PC-9 (cell line): ENCODE measurements around the gene BANF2. TPM values are rescaled to one million over a fixed set of nuclear protein-coding genes. Genes with fewer than 3 reads are reported as not detected.
A peak's percentile ranks its signal among the peaks of the same experiment; 100 is the strongest.

ENCODE experiments used
- BruUV-seq: library from RNA; stranded (reverse); fragments of 400-500 nt; replicated peaks from 2 replicates; lab custom pipeline; 2021; lab: Mats Ljungman, UMichigan
- CTCF ChIA-PET: fragments of 300-600 bp; sonication (Branson Sonifier 250); formaldehyde crosslinking; loops from one replicate; lab custom pipeline; 2022; ENCODE audit warnings: antibody characterized with exemption; lab: Charles Lee
- POLR2A ChIA-PET: fragments of 300-600 bp; sonication (Branson Sonifier 250); formaldehyde crosslinking; loops from one replicate; lab custom pipeline; 2022; ENCODE audit warnings: antibody characterized with exemption; ENCODE audit not compliant: unreplicated experiment; lab: Charles Lee
- DNase-seq, 2 experiments: peaks; one replicate each; pipeline versions ENCODE4 v3.0.0 to v3.0.0-alpha.2; 2015 to 2022; ENCODE audit warnings: mixed read lengths in 1 of 2
- H2AFZ ChIP-seq: fragments of 200-600 bp; sonication (generic); 2 replicates; pipeline ENCODE4 v1.8.1; 2017; ENCODE audit warnings: antibody characterized with exemption
- H3F3A ChIP-seq: fragments of 200-600 bp; sonication (generic); 2 replicates; pipeline ENCODE4 v1.8.1; 2017; ENCODE audit warnings: antibody characterized with exemption, mild to moderate bottlenecking, low read depth; ENCODE audit not compliant: insufficient read depth
- H3K27ac ChIP-seq: fragments of 200-600 bp; sonication (generic); 2 replicates; pipeline ENCODE4 v1.6.1; 2016; ENCODE audit warnings: mixed run types
- H3K27me3 ChIP-seq: fragments of 200-600 bp; sonication (generic); 2 replicates; pipeline ENCODE4 v1.6.1; 2016; ENCODE audit warnings: low read depth, mixed run types; ENCODE audit not compliant: insufficient read depth
- H3K36me3 ChIP-seq: fragments of 200-600 bp; sonication (generic); 2 replicates; pipeline ENCODE4 v1.6.1; 2016; ENCODE audit warnings: low read depth, mixed run types
- H3K4me1 ChIP-seq: fragments of 200-600 bp; sonication (generic); replicated peaks from 2 replicates; pipeline ENCODE4 v1.6.1; 2016; ENCODE audit warnings: mixed run types; ENCODE audit not compliant: insufficient read depth
- H3K4me2 ChIP-seq: fragments of 200-600 bp; sonication (generic); 2 replicates; pipeline ENCODE4 v1.6.1; 2017; ENCODE audit warnings: mixed run types
- H3K4me3 ChIP-seq: fragments of 200-600 bp; sonication (generic); 2 replicates; pipeline ENCODE4 v1.6.1; 2016; ENCODE audit warnings: mixed run types
- H3K79me2 ChIP-seq: fragments of 200-600 bp; sonication (generic); 2 replicates; pipeline ENCODE4 v1.6.1; 2017; ENCODE audit warnings: low read depth, mixed run types
- H3K9me2 ChIP-seq: fragments of 200-600 bp; sonication (generic); 2 replicates; pipeline ENCODE4 v1.8.1; 2017; ENCODE audit warnings: mild to moderate bottlenecking; ENCODE audit not compliant: insufficient read depth
- H3K9me3 ChIP-seq: fragments of 200-600 bp; sonication (generic); 2 replicates; pipeline ENCODE4 v1.8.1; 2016; ENCODE audit warnings: low read depth; ENCODE audit not compliant: insufficient read depth
- H4K20me1 ChIP-seq: fragments of 200-600 bp; sonication (generic); 2 replicates; pipeline ENCODE4 v1.8.1; 2017; ENCODE audit not compliant: insufficient read depth
- CTCF ChIP-seq: fragments of 200-600 bp; sonication (generic); conservative IDR thresholded peaks from 2 replicates; pipeline ENCODE4 v1.6.1; 2017; ENCODE audit warnings: mixed run types, antibody characterized with exemption, mild to moderate bottlenecking, moderate library complexity
- EZH2 ChIP-seq: fragments of 200-600 bp; sonication (generic); IDR thresholded peaks from 2 replicates; pipeline ENCODE4 v1.8.0; 2017; ENCODE audit warnings: antibody characterized with exemption, low read depth
- intact Hi-C: fragments of 100-400 bp; cut with micrococcal nuclease; formaldehyde crosslinking; loops from one replicate; pipeline ENCODE4 v1.10.0; 2022; ENCODE audit not compliant: unreplicated experiment
- total RNA-seq: library from RNA; stranded (reverse); gene quantifications from 2 replicates; pipeline ENCODE4 v1.2.3, GENCODE V29; 2021

Gene BANF2
- total RNA-seq, 1 experiment from 2014 or later = not detected

GRCh38 chr20:17651760-17652388, 47.9 kb upstream of the BANF2 start:
- TF ChIP-seq CTCF (peak; percentile 39; the same call in 1 of the 2 replicates), EZH2 (no peak)
- DNase-seq = peak in 1 of 2 experiments; percentile 30
- H3K4me1 ChIP-seq = no peaks in the 10 kb centered on the region
- no peaks in the 10 kb centered on the region for H3F3A ChIP-seq
- 0 out of 2 replicates have a peak, but pooled peaks cover 2% of the 10 kb centered on the region for H3K36me3 ChIP-seq
- intact Hi-C loops = loop anchor here (1.0 kb wide), 2 partner anchors 246 to 287 kb away; no protein-coding TSS in a partner anchor
- peaks cover 7% of the 10 kb centered on the region for H4K20me1 ChIP-seq
- no peaks in the 10 kb centered on the region for H3K27me3 ChIP-seq
- no peak overlapping the region for H3K4me2 ChIP-seq
- no TSS peak for BruUV-seq
- ChIA-PET POLR2A (no interaction called here), CTCF (no interaction called here)
- H3K27ac ChIP-seq = no peak overlapping the region
- no peaks in the 10 kb centered on the region for H3K9me3 ChIP-seq
- H3K4me3 ChIP-seq = no peak overlapping the region
- H3K9me2 ChIP-seq = no peaks in the 10 kb centered on the region
- H2AFZ ChIP-seq = no peak overlapping the region
- H3K79me2 ChIP-seq = peaks cover 7% of the 10 kb centered on the region; the same call in 1 of the 2 replicates

- peaks cover 7% of the 10 kb centered on the region; the same call in 1 of the 2 replicates for H3K79me2 ChIP-seq
- intact Hi-C loops = loop anchor here (1.0 kb wide), 1 partner anchor 246 kb away; no protein-coding TSS in a partner anchor
- H3K4me1 ChIP-seq = no peaks in the 10 kb centered on the region
- no peak overlapping the region for H2AFZ ChIP-seq
- no peaks in the 10 kb centered on the region for H3K9me2 ChIP-seq
- DNase-seq = no peak
- no TSS peak for BruUV-seq
- ChIA-PET CTCF (interaction anchor here (0.6 kb wide), 1 partner anchor 93 kb away, joined by 3 read pairs; no protein-coding TSS in a partner anchor), POLR2A (no interaction called here)
- H3K36me3 ChIP-seq = 0 out of 2 replicates have a peak, but pooled peaks cover 3% of the 10 kb centered on the region
- H3K4me2 ChIP-seq = no peak overlapping the region
- H3K27ac ChIP-seq = no peak overlapping the region
- no peaks in the 10 kb centered on the region for H3F3A ChIP-seq
- TF ChIP-seq EZH2 (no peak), CTCF (no peak)
- no peak overlapping the region for H3K4me3 ChIP-seq
- peaks cover 7% of the 10 kb centered on the region for H4K20me1 ChIP-seq
- H3K9me3 ChIP-seq = no peaks in the 10 kb centered on the region
- H3K27me3 ChIP-seq = no peaks in the 10 kb centered on the region
These were observed 47.4 kb upstream of the BANF2 start for GRCh38 chr20:17652411-17652810.

- Histone ChIP-seq H3K36me3 (peaks cover 8% of the 10 kb centered on the region; the same call in 1 of the 2 replicates), H3K9me2 (no peaks in the 10 kb centered on the region), H3K27me3 (no peaks in the 10 kb centered on the region), H3K4me1 (no peaks in the 10 kb centered on the region), H2AFZ (no peak overlapping the region), H3K9me3 (no peaks in the 10 kb centered on the region), H3K27ac (no peak overlapping the region), H3K4me3 (no peak overlapping the region), H3K4me2 (no peak overlapping the region), H4K20me1 (0 out of 2 replicates have a peak, but pooled peaks cover 3% of the 10 kb centered on the region), H3K79me2 (peaks cover 7% of the 10 kb centered on the region; the same call in 1 of the 2 replicates), H3F3A (no peaks in the 10 kb centered on the region; the same call in 1 of the 2 replicates)
- BruUV-seq = no TSS peak
- DNase-seq = no peak
- POLR2A ChIA-PET = no interaction called here
- TF ChIP-seq CTCF (no peak), EZH2 (no peak)
- CTCF ChIA-PET = no interaction called here
- intact Hi-C loops = no loop called here
These were observed 45.7 kb upstream of the BANF2 start for GRCh38 chr20:17653835-17654648.
